Measurements from ENCODE around the gene ADAMTS16. TPM values are rescaled to one million over a fixed set of nuclear protein-coding genes. Genes with fewer than 3 reads are reported as not detected.

The ADAMTS16 gene
- total RNA-seq, 1 experiment from 2014 or later, result 30.1 TPM

DNA sequence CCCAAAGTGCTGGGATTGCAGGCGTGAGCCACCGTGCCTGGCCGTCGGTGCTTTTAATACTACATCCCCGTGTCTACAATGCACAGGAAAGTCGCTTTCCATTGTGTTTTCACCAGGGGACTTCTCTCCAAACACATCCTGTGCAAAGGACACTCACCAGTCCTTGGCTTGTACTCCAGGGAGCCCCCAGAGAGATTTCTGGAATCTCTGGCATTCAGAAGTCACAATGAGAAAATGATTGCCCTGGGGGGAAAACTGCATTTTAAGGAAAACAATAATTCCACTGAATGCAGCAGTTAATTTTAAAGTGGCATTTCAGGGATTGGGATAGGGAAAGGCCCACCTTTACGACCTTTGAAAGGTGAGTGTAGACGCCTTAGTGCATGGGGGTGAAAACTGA, 112.0 kb downstream of the ADAMTS16 start (continued):
- TF ChIP-seq GABPB1 (CRISPR knock-in tag; IDR thresholded peaks at IDR 0.05) (no peak), MLX (CRISPR knock-in tag; IDR thresholded peaks at IDR 0.05) (no peak), ZNF263 (CRISPR knock-in tag; IDR thresholded peaks at IDR 0.05; ENCODE audit: low read depth) (no peak), EMX1 (CRISPR knock-in tag; IDR thresholded peaks at IDR 0.05) (no peak), PRDM15 (CRISPR knock-in tag; IDR thresholded peaks at IDR 0.05) (no peak)

DNA sequence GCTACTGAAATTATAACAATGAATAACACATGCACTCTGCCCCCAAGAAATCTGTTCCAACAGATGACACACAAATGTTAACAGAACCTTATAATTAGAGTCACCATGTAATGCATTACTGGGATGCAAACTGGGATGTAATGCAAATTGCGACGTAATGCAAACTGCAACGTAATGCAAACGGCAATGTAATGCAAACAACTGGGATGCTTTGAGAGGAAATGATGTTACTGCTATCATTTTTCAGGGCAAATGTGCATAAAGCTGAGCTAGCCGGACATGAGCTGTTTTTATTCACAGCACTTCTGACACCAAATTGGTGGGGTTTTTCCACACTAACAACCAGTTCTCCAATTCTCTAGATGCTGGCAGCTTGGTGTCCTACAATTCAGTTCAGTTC, 117.2 kb downstream of the ADAMTS16 start:
- Mint-ChIP-seq H3K27me3 (ENCODE audit: low read depth) (no peaks in the 10 kb centered on the region), H3K9me3 (peaks cover 22% of the 10 kb centered on the region), H3K36me3 (peaks cover 47% of the 10 kb centered on the region), H3K4me1 (peaks cover 40% of the 10 kb centered on the region), H3K4me3 (no peak overlapping the region), H3K27ac (no peak overlapping the region)
- POLR2A ChIA-PET, result no interaction called here
- ATAC-seq (no peak), DNase-seq (ENCODE audit: low spot score) (no peak)
- CTCF ChIA-PET, result no interaction called here
- no peak for TF ChIP-seq RELA (CRISPR knock-in tag; IDR thresholded peaks at IDR 0.05; ENCODE audit: borderline replicate concordance)
- TF ChIP-seq, protein P1, sequence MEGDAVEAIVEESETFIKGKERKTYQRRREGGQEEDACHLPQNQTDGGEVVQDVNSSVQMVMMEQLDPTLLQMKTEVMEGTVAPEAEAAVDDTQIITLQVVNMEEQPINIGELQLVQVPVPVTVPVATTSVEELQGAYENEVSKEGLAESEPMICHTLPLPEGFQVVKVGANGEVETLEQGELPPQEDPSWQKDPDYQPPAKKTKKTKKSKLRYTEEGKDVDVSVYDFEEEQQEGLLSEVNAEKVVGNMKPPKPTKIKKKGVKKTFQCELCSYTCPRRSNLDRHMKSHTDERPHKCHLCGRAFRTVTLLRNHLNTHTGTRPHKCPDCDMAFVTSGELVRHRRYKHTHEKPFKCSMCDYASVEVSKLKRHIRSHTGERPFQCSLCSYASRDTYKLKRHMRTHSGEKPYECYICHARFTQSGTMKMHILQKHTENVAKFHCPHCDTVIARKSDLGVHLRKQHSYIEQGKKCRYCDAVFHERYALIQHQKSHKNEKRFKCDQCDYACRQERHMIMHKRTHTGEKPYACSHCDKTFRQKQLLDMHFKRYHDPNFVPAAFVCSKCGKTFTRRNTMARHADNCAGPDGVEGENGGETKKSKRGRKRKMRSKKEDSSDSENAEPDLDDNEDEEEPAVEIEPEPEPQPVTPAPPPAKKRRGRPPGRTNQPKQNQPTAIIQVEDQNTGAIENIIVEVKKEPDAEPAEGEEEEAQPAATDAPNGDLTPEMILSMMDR (IDR thresholded peaks at IDR 0.05), result no peak
- no peak for TF ChIP-seq ZNF232 (CRISPR knock-in tag; IDR thresholded peaks at IDR 0.05)
- TF ChIP-seq ARID4B (CRISPR knock-in tag; IDR thresholded peaks at IDR 0.05; ENCODE audit: borderline replicate concordance), result no peak
- TF ChIP-seq CDX4 (CRISPR knock-in tag; IDR thresholded peaks at IDR 0.05; ENCODE audit: borderline replicate concordance), result no peak
- TF ChIP-seq, protein P2, sequence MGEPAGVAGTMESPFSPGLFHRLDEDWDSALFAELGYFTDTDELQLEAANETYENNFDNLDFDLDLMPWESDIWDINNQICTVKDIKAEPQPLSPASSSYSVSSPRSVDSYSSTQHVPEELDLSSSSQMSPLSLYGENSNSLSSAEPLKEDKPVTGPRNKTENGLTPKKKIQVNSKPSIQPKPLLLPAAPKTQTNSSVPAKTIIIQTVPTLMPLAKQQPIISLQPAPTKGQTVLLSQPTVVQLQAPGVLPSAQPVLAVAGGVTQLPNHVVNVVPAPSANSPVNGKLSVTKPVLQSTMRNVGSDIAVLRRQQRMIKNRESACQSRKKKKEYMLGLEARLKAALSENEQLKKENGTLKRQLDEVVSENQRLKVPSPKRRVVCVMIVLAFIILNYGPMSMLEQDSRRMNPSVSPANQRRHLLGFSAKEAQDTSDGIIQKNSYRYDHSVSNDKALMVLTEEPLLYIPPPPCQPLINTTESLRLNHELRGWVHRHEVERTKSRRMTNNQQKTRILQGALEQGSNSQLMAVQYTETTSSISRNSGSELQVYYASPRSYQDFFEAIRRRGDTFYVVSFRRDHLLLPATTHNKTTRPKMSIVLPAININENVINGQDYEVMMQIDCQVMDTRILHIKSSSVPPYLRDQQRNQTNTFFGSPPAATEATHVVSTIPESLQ (CRISPR knock-in tag; IDR thresholded peaks at IDR 0.05), result no peak
- no peak for TF ChIP-seq NFE2L1 (CRISPR knock-in tag; IDR thresholded peaks at IDR 0.05)

Data from WTC11 (cell line).